ENCODE measurements around the gene FAM168A.

DNA sequence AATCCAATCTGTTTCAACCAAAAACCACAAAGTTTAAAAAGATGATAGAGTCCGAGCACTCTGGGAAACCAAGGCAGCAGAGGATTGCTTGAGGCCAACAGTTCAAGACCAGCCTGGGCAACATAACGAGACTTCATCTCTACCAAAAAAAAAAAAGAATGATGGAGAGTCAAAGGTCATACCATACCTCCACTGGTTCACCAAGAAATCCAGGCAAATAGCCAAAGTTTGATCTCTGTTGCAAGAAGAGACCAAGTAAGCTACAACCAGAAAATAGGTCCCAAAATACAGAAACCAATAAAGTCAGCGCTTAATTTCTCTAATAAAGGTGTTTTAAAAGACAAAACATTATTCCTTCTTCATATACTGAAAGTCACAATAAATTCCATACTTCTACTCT lies 13.1 kb downstream of the FAM168A start:
- TF ChIP-seq, protein P1, sequence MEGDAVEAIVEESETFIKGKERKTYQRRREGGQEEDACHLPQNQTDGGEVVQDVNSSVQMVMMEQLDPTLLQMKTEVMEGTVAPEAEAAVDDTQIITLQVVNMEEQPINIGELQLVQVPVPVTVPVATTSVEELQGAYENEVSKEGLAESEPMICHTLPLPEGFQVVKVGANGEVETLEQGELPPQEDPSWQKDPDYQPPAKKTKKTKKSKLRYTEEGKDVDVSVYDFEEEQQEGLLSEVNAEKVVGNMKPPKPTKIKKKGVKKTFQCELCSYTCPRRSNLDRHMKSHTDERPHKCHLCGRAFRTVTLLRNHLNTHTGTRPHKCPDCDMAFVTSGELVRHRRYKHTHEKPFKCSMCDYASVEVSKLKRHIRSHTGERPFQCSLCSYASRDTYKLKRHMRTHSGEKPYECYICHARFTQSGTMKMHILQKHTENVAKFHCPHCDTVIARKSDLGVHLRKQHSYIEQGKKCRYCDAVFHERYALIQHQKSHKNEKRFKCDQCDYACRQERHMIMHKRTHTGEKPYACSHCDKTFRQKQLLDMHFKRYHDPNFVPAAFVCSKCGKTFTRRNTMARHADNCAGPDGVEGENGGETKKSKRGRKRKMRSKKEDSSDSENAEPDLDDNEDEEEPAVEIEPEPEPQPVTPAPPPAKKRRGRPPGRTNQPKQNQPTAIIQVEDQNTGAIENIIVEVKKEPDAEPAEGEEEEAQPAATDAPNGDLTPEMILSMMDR (conservative IDR thresholded peaks at IDR 0.05 in 1 of 2, IDR thresholded peaks at IDR 0.05 in 1 of 2; ENCODE audit: extremely low read depth in 1 of 2, insufficient read depth in 1 of 2, low read depth in 1 of 2, low read length in 2 of 2), result no peak
- TF ChIP-seq EZH2 (IDR thresholded peaks at IDR 0.05; ENCODE audit: borderline replicate concordance, low read length), result no peak

Data from mammary epithelial cell (primary cell).